HUES48 (cell line): ENCODE measurements around the gene MAGEA6.
"Not testable (repeated sequence)": the region's sequence is repeated elsewhere in the genome, so short reads cannot be mapped to it uniquely, and the experiment has no call there.

ENCODE experiments used
- H3K27ac ChIP-seq: one replicate; pipeline ENCODE4 v1.7.0; 2013; ENCODE audit warnings: low read depth, low read length, inconsistent platforms
- H3K27me3 ChIP-seq: 2 replicates; pipeline ENCODE4 v1.6.1; 2013; ENCODE audit warnings: mild to moderate bottlenecking, low read length; ENCODE audit not compliant: control insufficient read depth, insufficient read depth
- H3K36me3 ChIP-seq: 2 replicates; pipeline ENCODE4 v1.6.1; 2013; ENCODE audit warnings: low read length; ENCODE audit not compliant: control insufficient read depth, insufficient read depth
- H3K4me1 ChIP-seq: 2 replicates; pipeline ENCODE4 v1.6.1; 2013; ENCODE audit warnings: mild to moderate bottlenecking, low read length; ENCODE audit not compliant: control insufficient read depth, insufficient read depth
- H3K4me3 ChIP-seq: 2 replicates; pipeline ENCODE4 v1.5.1; 2013; ENCODE audit warnings: mild to moderate bottlenecking, low read depth, low read length
- H3K9ac ChIP-seq: 2 replicates; pipeline ENCODE4 v1.6.1; 2013; ENCODE audit warnings: mild to moderate bottlenecking, low read depth, low read length, moderate library complexity
- H3K9me3 ChIP-seq: 2 replicates; pipeline ENCODE4 v1.6.1; 2013; ENCODE audit warnings: low read length; ENCODE audit not compliant: control insufficient read depth, insufficient read depth

Gene MAGEA6, protein sequence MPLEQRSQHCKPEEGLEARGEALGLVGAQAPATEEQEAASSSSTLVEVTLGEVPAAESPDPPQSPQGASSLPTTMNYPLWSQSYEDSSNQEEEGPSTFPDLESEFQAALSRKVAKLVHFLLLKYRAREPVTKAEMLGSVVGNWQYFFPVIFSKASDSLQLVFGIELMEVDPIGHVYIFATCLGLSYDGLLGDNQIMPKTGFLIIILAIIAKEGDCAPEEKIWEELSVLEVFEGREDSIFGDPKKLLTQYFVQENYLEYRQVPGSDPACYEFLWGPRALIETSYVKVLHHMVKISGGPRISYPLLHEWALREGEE

DNA sequence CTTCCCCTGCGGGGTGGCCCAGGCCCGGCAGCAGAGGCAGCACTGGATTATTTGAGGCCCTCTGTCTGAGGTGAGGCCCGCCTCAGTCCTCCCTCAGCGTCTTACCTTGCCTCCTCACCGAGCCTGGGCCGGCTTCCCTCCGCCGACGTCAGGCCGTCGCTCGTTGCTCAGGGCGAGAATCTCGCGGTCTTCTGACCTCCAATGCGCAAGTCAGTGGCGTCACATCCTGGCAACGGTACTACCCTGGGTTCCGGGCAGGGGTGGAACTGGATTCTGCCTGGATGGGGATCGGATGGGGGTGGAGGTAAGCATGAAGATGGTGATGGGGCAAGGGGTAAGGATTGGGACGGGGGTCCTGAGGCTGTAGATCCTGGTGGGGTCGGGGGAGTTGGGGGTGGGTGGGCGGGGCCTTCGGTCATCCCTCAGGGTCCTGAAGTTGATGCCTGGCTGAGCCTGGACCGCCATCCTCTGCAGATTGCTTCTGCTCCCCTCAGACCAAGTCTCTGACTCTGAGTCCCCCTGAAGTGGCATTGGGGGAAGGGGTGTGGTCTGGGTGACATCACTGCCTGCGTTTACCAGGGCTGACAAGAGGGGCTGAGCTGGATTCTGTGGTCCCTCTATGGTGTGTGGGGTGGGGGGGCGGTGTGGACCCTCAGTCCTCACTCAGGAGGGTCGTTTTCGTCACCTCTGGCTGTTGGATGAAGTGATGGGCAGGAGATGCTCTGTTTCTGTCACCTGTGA, at the start of gene MAGEA6:
TSS of gene MAGEA6 (minus strand) at position 141 of the 741 bp plus-strand sequence. CDS start 2,039 bp downstream, outside the sequence.
- not testable (repeated sequence) for H3K9me3 ChIP-seq, H3K36me3 ChIP-seq, H3K4me3 ChIP-seq, H3K27me3 ChIP-seq, H3K4me1 ChIP-seq, H3K9ac ChIP-seq, H3K27ac ChIP-seq

DNA sequence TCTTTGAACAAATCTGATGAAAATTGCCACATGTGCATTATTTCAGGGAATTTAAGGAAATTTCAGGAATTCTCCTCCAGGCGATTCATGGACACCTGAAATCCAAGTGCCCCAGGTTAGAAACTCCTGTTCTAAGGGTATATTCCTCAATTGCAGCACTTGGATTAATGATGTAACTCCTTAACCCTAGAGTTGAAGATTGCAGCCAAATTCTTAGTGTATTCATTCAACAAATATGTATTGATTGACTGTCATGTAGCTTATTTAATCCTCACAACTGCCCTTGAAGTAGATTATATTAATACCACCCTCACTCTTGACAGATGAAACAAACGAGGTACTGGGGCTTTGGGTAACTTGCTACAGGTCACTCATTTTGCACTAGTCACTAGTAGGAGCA, 49.8 kb upstream of the MAGEA6 start:
- Histone ChIP-seq H3K27ac (no peak overlapping the region), H3K36me3 (no peaks in the 10 kb centered on the region), H3K4me1 (peaks cover 4% of the 10 kb centered on the region; the same call in 1 of the 2 replicates), H3K9ac (no peak overlapping the region), H3K9me3 (peaks cover 42% of the 10 kb centered on the region), H3K4me3 (no peak overlapping the region), H3K27me3 (no peaks in the 10 kb centered on the region)

DNA sequence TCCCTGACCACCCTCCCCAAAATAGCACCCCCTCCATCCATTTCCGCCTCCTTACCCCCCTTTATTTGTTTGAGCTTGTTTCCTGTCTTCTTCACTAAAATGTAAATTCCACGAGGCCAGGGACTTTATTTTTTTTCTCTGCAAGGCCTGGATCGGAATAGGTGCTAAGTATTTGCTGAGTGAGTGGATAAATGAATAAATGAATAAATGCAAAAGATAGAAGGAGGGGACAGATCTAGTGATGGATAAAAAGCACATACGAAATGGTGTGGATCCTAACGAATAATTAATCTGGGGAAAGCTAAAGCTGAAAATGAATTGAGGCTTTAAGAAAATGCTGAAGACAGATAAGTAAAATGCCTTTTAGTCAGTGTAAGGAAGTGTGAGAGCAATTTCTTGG, 48.9 kb upstream of the MAGEA6 start:
- H3K4me1 ChIP-seq: peaks cover 4% of the 10 kb centered on the region; the same call in 1 of the 2 replicates
- H3K27ac ChIP-seq: no peak overlapping the region
- peaks cover 41% of the 10 kb centered on the region for H3K9me3 ChIP-seq
- H3K27me3 ChIP-seq: no peaks in the 10 kb centered on the region
- H3K36me3 ChIP-seq: no peaks in the 10 kb centered on the region
- H3K4me3 ChIP-seq: no peak overlapping the region
- no peak overlapping the region for H3K9ac ChIP-seq

DNA sequence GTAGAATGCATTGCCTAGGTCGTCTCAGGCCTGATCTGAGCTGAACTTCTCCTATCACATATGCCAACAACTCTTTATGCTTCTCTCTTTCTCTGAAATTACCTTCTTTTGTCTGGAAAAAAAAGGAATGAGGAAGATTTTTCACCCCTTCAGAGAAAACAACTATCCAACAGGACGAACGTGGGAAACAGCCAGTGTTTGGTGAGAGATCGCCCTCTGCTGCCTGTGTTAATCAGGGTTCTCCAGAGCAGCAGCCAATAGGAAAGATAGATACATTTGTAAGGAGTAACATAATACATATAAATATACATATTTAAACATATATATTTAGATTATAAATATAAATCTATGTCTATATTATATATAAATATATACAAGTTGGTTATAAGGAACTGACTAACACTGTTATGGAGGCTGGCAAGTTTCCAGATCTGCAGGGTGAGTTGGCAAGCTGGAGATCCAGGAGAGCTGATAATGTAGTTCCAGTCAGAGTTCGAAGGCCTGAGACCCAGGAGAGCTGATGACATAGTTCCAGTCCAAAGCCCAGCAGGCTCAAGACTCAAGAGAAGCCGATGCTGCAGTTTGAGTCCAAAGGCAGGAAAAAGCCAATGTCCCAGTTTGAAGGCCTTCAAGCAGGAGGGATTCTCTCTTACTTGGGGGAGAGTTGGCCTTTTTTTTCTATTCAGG, 47.7 kb upstream of the MAGEA6 start:
- no peak overlapping the region for H3K9ac ChIP-seq
- peaks cover 4% of the 10 kb centered on the region; the same call in 1 of the 2 replicates for H3K4me1 ChIP-seq
- H3K27ac ChIP-seq: no peak overlapping the region
- H3K9me3 ChIP-seq: peaks cover 42% of the 10 kb centered on the region
- H3K4me3 ChIP-seq: no peak overlapping the region
- no peaks in the 10 kb centered on the region for H3K27me3 ChIP-seq
- no peaks in the 10 kb centered on the region for H3K36me3 ChIP-seq

DNA sequence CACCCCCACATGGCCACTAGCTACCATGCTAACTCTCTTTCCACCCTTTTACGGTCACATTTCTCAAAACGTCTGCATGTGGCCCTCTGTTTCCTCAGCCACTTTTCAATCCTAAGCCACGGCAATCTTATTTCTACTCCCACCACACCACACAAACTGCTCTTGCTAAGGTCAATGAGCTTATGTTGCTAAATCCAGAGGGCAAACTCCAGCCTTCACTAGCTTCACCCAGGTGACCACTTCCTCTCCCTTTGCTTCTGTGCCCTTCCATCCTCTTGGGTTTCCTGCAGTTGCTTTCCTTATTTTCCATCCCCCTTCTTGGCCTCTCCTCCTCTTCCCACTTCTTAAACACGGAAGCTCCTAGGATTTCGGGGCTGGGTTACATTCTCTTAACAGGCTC, 44.6 kb upstream of the MAGEA6 start:
- H3K27ac ChIP-seq: no peak overlapping the region
- H3K9me3 ChIP-seq: peaks cover 47% of the 10 kb centered on the region
- H3K4me1 ChIP-seq: peaks cover 4% of the 10 kb centered on the region; the same call in 1 of the 2 replicates
- no peaks in the 10 kb centered on the region for H3K27me3 ChIP-seq
- no peak overlapping the region for H3K9ac ChIP-seq
- no peaks in the 10 kb centered on the region for H3K36me3 ChIP-seq
- no peak overlapping the region for H3K4me3 ChIP-seq

DNA sequence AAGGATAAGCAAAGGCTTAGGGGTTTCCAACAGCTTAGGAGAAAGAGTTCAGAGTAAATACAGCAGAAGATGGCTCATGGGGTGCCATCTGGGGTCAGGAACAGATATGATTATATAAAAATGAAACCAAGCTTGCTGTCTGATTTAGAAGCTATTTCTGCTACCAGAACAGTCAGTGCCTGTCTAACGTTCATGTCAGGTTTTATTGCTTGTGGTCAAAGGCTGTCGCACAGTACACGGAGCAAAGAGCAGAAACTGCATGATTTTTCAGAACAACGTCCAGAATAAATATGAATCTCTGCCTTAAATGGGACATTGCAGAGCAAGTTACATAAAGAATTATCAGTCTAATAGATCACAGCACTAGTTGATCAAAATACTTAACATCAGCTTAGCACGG, 43.7 kb upstream of the MAGEA6 start:
- H3K36me3 ChIP-seq: no peaks in the 10 kb centered on the region
- H3K9me3 ChIP-seq: peaks cover 56% of the 10 kb centered on the region
- peaks cover 4% of the 10 kb centered on the region; the same call in 1 of the 2 replicates for H3K4me1 ChIP-seq
- no peak overlapping the region for H3K4me3 ChIP-seq
- H3K9ac ChIP-seq: no peak overlapping the region
- H3K27ac ChIP-seq: no peak overlapping the region
- no peaks in the 10 kb centered on the region for H3K27me3 ChIP-seq

DNA sequence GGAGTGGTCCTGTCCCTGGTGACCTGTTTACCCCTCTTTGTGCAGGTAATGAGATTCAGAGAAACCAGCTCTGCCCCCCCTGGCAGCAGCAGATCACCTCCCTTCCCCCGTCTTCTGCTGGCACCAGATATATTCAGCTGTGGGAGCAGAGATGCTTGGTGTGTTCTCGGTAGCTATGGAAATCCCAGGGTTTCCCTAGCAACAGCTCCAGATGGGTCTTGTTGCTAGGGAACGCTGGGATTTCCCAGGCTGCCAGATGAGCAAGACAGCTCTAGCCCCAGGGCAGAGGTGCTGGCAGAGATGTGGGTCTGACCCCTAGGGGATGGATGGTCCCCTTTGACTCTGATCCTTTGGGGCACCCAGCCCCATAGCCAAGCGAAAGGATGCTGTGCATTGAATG, 40.9 kb upstream of the MAGEA6 start:
- Histone ChIP-seq H3K27ac (no peak overlapping the region), H3K4me3 (no peak overlapping the region), H3K27me3 (no peaks in the 10 kb centered on the region), H3K4me1 (no peaks in the 10 kb centered on the region), H3K9me3 (peaks cover 43% of the 10 kb centered on the region), H3K36me3 (no peaks in the 10 kb centered on the region), H3K9ac (no peak overlapping the region)

DNA sequence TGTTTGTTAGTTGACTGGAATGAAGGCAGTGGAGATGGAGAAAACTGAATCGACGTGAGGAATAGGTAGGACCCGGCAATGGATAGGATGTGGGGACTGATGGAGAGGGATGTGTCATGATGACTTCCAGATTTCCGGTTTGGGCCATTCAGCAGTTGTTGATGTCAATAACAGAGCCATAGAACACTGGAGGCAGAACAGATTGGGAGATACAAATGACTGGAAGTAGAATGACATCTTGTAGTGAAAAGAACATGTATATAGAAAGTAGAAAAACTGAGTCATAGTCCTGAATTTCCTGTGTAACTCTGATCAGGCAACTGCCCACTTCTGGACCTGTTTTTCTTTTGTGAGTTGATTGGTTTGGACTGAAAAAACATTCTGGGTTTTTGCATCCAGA, 36.5 kb upstream of the MAGEA6 start:
- Histone ChIP-seq H3K4me1 (no peaks in the 10 kb centered on the region), H3K27ac (no peak overlapping the region), H3K9ac (no peak overlapping the region), H3K4me3 (no peak overlapping the region), H3K36me3 (no peaks in the 10 kb centered on the region), H3K27me3 (no peaks in the 10 kb centered on the region), H3K9me3 (peaks cover 35% of the 10 kb centered on the region)

DNA sequence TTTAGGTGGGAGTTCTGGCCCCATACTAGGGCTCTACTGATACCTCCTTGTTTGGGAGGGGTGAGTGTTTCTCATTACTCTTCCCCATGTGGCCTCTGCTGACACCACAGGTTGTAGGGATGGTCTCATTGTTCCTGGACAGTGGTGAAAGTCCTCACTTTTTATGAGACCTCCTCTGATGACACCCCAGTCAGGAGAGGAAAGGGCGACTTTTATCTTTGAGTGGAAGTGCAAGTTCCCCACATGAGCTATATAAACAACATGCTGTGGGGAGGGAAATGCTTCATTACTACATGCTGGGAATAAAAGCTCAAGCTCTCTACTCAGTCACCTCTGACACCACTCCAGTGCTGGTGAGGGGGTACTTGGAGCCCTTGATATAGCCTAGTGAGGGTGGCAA, 29.5 kb upstream of the MAGEA6 start:
- H3K9me3 ChIP-seq: peaks cover 42% of the 10 kb centered on the region

DNA sequence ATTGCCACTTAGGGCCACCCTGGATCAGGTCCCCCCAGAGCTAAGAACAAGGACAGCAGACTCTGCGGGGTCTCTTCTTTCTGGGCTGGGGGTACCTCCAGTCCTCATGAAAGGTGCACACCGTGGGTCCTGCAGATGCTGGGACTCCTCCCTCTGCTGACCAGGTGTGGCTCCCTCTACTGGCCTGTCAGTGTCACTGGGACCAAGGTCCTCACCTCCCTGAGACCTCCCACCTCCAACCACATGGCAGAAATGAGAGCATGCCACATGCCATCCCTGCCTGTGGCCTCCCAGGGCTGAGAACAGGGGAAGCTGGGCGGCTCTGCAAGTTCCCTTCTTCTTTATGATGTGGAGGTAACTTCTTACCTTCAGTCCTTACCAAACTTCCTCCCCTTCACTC, 17.6 kb upstream of the MAGEA6 start:
- H3K36me3 ChIP-seq, H3K9ac ChIP-seq, H3K27me3 ChIP-seq, H3K27ac ChIP-seq, H3K4me3 ChIP-seq, H3K9me3 ChIP-seq, H3K4me1 ChIP-seq: not testable (repeated sequence)

More for the DNA sequence above, 29.5 kb upstream of the MAGEA6 start:
- H3K4me1 ChIP-seq: no peaks in the 10 kb centered on the region
- no peak overlapping the region for H3K4me3 ChIP-seq
- no peaks in the 10 kb centered on the region for H3K27me3 ChIP-seq
- no peak overlapping the region for H3K27ac ChIP-seq
- no peaks in the 10 kb centered on the region for H3K36me3 ChIP-seq
- no peak overlapping the region for H3K9ac ChIP-seq

DNA sequence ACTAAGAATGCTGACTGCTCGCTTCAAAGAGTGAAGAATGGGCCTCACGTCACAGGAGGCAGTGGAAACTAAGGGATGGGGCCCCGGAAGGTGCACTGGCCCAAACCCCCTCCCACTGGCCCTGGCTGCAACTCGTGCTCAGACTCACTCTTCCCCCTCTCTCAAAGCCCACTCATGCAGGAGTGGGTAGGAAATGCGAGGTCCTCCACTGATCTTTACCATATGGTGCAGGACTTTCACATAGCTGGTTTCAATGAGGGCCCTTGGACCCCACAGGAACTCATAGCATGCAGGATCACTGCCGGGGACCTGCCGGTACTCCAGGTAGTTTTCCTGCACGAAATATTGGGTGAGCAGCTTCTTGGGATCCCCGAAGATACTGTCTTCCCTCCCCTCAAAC, 2.9 kb downstream of the MAGEA6 start:
- H3K27ac ChIP-seq, H3K27me3 ChIP-seq, H3K4me1 ChIP-seq, H3K4me3 ChIP-seq, H3K9me3 ChIP-seq, H3K9ac ChIP-seq, H3K36me3 ChIP-seq: not testable (repeated sequence)
